ENCODE results near the gene MTCL1. TPM values are rescaled to one million over a fixed set of nuclear protein-coding genes. Genes with fewer than 3 reads are reported as not detected.

MTCL1 gene
- total and polyA plus RNA-seq, 9 of the 15 experiments (the other 6 are each of a cell fraction or from before 2014, with no cell fraction given) = 0.21 to 7.4 (median 3.7) TPM

DNA sequence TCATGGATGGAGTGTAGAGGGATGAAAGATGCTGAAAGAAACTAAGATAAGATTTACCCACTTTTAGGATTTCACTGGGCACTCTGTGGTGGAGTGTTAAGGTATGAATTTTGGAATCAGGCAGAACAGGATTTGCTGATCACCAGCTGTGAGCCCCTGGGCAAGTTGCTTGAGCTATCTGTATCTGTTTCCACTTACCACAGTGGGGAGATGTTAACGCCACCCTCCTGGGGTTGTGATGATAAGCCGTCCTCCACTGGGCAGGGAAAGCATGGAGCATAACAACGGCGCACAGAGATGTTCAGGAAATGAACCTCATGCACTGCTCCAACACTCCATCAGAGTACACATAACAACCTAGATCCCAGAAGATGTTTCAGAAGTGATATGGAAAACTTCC is 160.6 kb downstream of the MTCL1 start (continued):
- TF ChIP-seq ZNF239 (CRISPR knock-in tag; IDR thresholded peaks at IDR 0.05) = no peak
- TF ChIP-seq KDM1A (IDR thresholded peaks at IDR 0.05) = peak; percentile 21 to 25; a peak in 1 of 4 replicates
- TF ChIP-seq TEAD4 (IDR thresholded peaks at IDR 0.05; ENCODE audit: low read length) = peak; percentile 32; the same call in 1 of the 2 replicates
- no peak for TF ChIP-seq TEAD4 (CRISPR knock-in tag; IDR thresholded peaks at IDR 0.05; ENCODE audit: borderline replicate concordance)
- no peak for TF ChIP-seq FOSL1 (tag; conservative IDR thresholded peaks at IDR 0.05)
- TF ChIP-seq ZFP1 (CRISPR knock-in tag; IDR thresholded peaks at IDR 0.05) = no peak
- peak; percentile 45; the same call in 1 of the 2 replicates for TF ChIP-seq CXXC5 (CRISPR knock-in tag; IDR thresholded peaks at IDR 0.05)
- 0 out of 4 replicates have a peak, but pooled peaks of 1 of the 2 experiments have one; percentile 15 for TF ChIP-seq MAZ (CRISPR knock-in tag; conservative IDR thresholded peaks at IDR 0.05 in 1 of 2, IDR thresholded peaks at IDR 0.05 in 1 of 2)
- TF ChIP-seq KLF16 (IDR thresholded peaks at IDR 0.05) = no peak

GRCh38 chr18:8866679-8867078 is 161.3 kb downstream of the MTCL1 start:
- H3K4me3 ChIP-seq = no peak overlapping the region
- no peaks in the 10 kb centered on the region for H3K9me1 ChIP-seq (ENCODE audit: control insufficient read depth, insufficient read depth, low read length)
- no peaks in the 10 kb centered on the region for H3K9me3 ChIP-seq (replicated peaks; ENCODE audit: control insufficient read depth, insufficient read depth, low read depth, low read length)
- H3K79me2 ChIP-seq (ENCODE audit: control insufficient read depth, insufficient read depth, low read length) = no peaks in the 10 kb centered on the region
- POLR2A ChIA-PET = interaction anchor here (0.6 to 1.7 kb wide), 3 partner anchors 9 to 153 kb away, joined by 3 to 7 read pairs (median 4); no protein-coding TSS in a partner anchor
- H3K36me3 ChIP-seq (ENCODE audit: control insufficient read depth, insufficient read depth, low read length) = no peaks in the 10 kb centered on the region
- DNase-seq (ENCODE audit: extremely low read depth in 1 of 4, low spot score in 3 of 4) (no peak), FAIRE-seq (no peak), ATAC-seq (no peak)
- 78% methylated on average over 1 of the region's 1 CpG for WGBS (ENCODE audit: insufficient coverage, low coverage, missing lambda C conversion rate)
- intact Hi-C loops (cut with micrococcal nuclease) (no loop called here), in situ Hi-C loops (cut with MboI) (loop anchor here (5.0 kb wide), 1 partner anchor 121 kb away; no protein-coding TSS in a partner anchor)
- no peak for TF ChIP-seq RB1 (IDR thresholded peaks at IDR 0.05; ENCODE audit: low read depth)
- TF ChIP-seq EGR1 (conservative IDR thresholded peaks at IDR 0.05) = no peak
- TF ChIP-seq TAL1 (IDR thresholded peaks at IDR 0.05) = no peak
- TF ChIP-seq, protein P1, sequence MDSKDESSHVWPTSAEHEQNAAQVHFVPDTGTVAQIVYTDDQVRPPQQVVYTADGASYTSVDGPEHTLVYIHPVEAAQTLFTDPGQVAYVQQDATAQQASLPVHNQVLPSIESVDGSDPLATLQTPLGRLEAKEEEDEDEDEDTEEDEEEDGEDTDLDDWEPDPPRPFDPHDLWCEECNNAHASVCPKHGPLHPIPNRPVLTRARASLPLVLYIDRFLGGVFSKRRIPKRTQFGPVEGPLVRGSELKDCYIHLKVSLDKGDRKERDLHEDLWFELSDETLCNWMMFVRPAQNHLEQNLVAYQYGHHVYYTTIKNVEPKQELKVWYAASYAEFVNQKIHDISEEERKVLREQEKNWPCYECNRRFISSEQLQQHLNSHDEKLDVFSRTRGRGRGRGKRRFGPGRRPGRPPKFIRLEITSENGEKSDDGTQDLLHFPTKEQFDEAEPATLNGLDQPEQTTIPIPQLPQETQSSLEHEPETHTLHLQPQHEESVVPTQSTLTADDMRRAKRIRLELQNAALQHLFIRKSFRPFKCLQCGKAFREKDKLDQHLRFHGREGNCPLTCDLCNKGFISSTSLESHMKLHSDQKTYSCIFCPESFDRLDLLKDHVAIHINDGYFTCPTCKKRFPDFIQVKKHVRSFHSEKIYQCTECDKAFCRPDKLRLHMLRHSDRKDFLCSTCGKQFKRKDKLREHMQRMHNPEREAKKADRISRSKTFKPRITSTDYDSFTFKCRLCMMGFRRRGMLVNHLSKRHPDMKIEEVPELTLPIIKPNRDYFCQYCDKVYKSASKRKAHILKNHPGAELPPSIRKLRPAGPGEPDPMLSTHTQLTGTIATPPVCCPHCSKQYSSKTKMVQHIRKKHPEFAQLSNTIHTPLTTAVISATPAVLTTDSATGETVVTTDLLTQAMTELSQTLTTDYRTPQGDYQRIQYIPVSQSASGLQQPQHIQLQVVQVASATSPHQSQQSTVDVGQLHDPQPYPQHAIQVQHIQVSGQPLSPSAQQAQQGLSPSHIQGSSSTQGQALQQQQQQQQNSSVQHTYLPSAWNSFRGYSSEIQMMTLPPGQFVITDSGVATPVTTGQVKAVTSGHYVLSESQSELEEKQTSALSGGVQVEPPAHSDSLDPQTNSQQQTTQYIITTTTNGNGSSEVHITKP (IDR thresholded peaks at IDR 0.05; ENCODE audit: partially characterized antibody) = no peak
- no peak for TF ChIP-seq LCOR (CRISPR knock-in tag; IDR thresholded peaks at IDR 0.05)
- no peak for TF ChIP-seq CCNT2 (IDR thresholded peaks at IDR 0.05; ENCODE audit: borderline replicate concordance, extremely low read depth, insufficient read length, low read depth, low read length)
- TF ChIP-seq GABPB1 (CRISPR knock-in tag; IDR thresholded peaks at IDR 0.05) = no peak
- TF ChIP-seq HNRNPK (IDR thresholded peaks at IDR 0.05; ENCODE audit: low read depth, low read length, poor library complexity, severe bottlenecking) = no peak
- TF ChIP-seq RFX7 (CRISPR knock-in tag; IDR thresholded peaks at IDR 0.05) = no peak
- no peak for TF ChIP-seq BCOR (IDR thresholded peaks at IDR 0.05)
- TF ChIP-seq HDAC2 (IDR thresholded peaks at IDR 0.05) = no peak
- TF ChIP-seq SNIP1 (IDR thresholded peaks at IDR 0.05; ENCODE audit: low read depth) = no peak
- no peak for TF ChIP-seq KDM2B (CRISPR knock-in tag; IDR thresholded peaks at IDR 0.05)
- peaks cover 0 to 10% of the 10 kb centered on the region in 2 experiments; a peak in 2 of 5 replicates for H3K27me3 ChIP-seq (ENCODE audit: control insufficient read depth in 2 of 2, insufficient read depth in 2 of 2, low read length in 2 of 2)
- no TSS peak for BruUV-seq (replicated peaks)
- H3K4me1 ChIP-seq (replicated peaks in 1 of 2; ENCODE audit: control insufficient read depth in 2 of 2, insufficient read depth in 2 of 2, low read length in 2 of 2) = peaks cover 8 to 14% of the 10 kb centered on the region in 2 experiments; a peak in 4 of 5 replicates
- H3K9ac ChIP-seq (ENCODE audit: insufficient read depth in 1 of 2, low read depth in 2 of 2, low read length in 2 of 2) = no peak overlapping the region
- H2AFZ ChIP-seq (ENCODE audit: low read depth, low read length) = peak overlapping the region; percentile 53
- H3K4me2 ChIP-seq (ENCODE audit: insufficient read depth, low read length) = no peak overlapping the region
- no peak overlapping the region for H3K27ac ChIP-seq (ENCODE audit: extremely low read depth, low read depth, low read length)
- H4K20me1 ChIP-seq (replicated peaks; ENCODE audit: control insufficient read depth, insufficient read depth, low read length) = no peaks in the 10 kb centered on the region
- CTCF ChIA-PET (ENCODE audit: low intra/inter-chr PET ratio) = no interaction called here

Data from K562 (cell line).